Panc1 (cell line): Measurements from ENCODE around the gene PROM1.

Experiments used
- CTCF ChIP-seq: fragments of 450-650 bp; IDR thresholded peaks from 2 replicates; pipeline ENCODE4 v1.5.1; 2017; ENCODE audit warnings: mild to moderate bottlenecking
- POLR2AphosphoS5 ChIP-seq: IDR thresholded peaks from 2 replicates; pipeline ENCODE4 v1.6.1; 2012; ENCODE audit warnings: mild to moderate bottlenecking, low read depth, low read length, moderate library complexity
- SIN3A ChIP-seq: IDR thresholded peaks from 2 replicates; pipeline ENCODE4 v1.6.1; 2012; ENCODE audit warnings: low read depth, mild to moderate bottlenecking, low read length, moderate library complexity, borderline replicate concordance; ENCODE audit not compliant: insufficient read depth
- TCF7L2 ChIP-seq: IDR thresholded peaks from 2 replicates; pipeline ENCODE4 v1.6.1; 2011; ENCODE audit warnings: mild to moderate bottlenecking, low read depth, low read length, inconsistent platforms

GRCh38 chr4:15947684-15948083 lies 136.1 kb downstream of the PROM1 start:
- TF ChIP-seq POLR2AphosphoS5, result no peak
- TF ChIP-seq CTCF, result no peak
- TF ChIP-seq SIN3A, result no peak
- TF ChIP-seq TCF7L2, result no peak
